HepG2 (cell line): ENCODE results near the gene PARS2. TPM values are rescaled to one million over a fixed set of nuclear protein-coding genes. Genes with fewer than 3 reads are reported as not detected.
A peak's percentile ranks its signal among the peaks of the same experiment; 100 is the strongest.

Experiments used
- ATM ChIP-seq: fragments of 450-650 bp; IDR thresholded peaks from 2 replicates; pipeline ENCODE4 v1.7.1; 2017; ENCODE audit warnings: mild to moderate bottlenecking, borderline replicate concordance
- GABPA ChIP-seq, 2 experiments: IDR thresholded peaks; 2 replicates each; pipeline ENCODE4 v1.6.1; 2011 to 2016; ENCODE audit warnings: low read depth in 2 of 2, low read length in 1 of 2, missing biosample characterization in 1 of 2, missing genetic modification characterization in 1 of 2
- IKZF1 ChIP-seq: fragments of 450-650 bp; IDR thresholded peaks from 2 replicates; pipeline ENCODE4 v1.7.1; 2016
- MBD4 ChIP-seq: IDR thresholded peaks from 2 replicates; pipeline ENCODE4 v1.6.1; 2012; ENCODE audit warnings: low read length, inconsistent platforms, borderline replicate concordance
- MXD4 ChIP-seq: IDR thresholded peaks from 2 replicates; pipeline ENCODE4 v1.6.1; 2016; ENCODE audit warnings: mild to moderate bottlenecking, missing biosample characterization, missing genetic modification reagents
- PATZ1 ChIP-seq: sonication (generic); formaldehyde crosslinking; IDR thresholded peaks from 2 replicates; pipeline ENCODE4 v1.4.0; 2020; ENCODE audit warnings: missing genetic modification reagents
- RXRB ChIP-seq: IDR thresholded peaks from 2 replicates; pipeline ENCODE4 v1.6.1; 2016; ENCODE audit warnings: borderline replicate concordance, missing genetic modification reagents, missing compliant biosample characterization
- ZBTB40 ChIP-seq, 2 experiments: fragments of 450-650 bp in 1 of 2; sonication (generic) in 1 of 2; formaldehyde crosslinking in 1 of 2; IDR thresholded peaks; 2 replicates each; pipeline versions ENCODE4 v1.6.1 to v1.8.0; 2016 to 2022; ENCODE audit warnings: antibody characterized with exemption in 1 of 2, mild to moderate bottlenecking in 1 of 2, missing genetic modification reagents in 1 of 2
- ZBTB8A ChIP-seq: sonication (generic); formaldehyde crosslinking; IDR thresholded peaks from 2 replicates; pipeline ENCODE4 v1.4.0; 2020; ENCODE audit warnings: mild to moderate bottlenecking, low read depth, missing genetic modification reagents, borderline replicate concordance
- ZNF136 ChIP-seq: sonication (generic); formaldehyde crosslinking; IDR thresholded peaks from 2 replicates; pipeline ENCODE4 v1.8.1; 2022; ENCODE audit warnings: low read depth, mild to moderate bottlenecking, moderate library complexity, missing genetic modification reagents
- ZNF451 ChIP-seq: sonication (generic); formaldehyde crosslinking; IDR thresholded peaks from 2 replicates; pipeline ENCODE4 v1.5.0; 2020; ENCODE audit warnings: mild to moderate bottlenecking, missing genetic modification reagents
- ZNF567 ChIP-seq: sonication (generic); formaldehyde crosslinking; IDR thresholded peaks from 2 replicates; pipeline ENCODE4 v1.8.1; 2023; ENCODE audit warnings: mild to moderate bottlenecking, missing genetic modification reagents, borderline replicate concordance
- ZNF574 ChIP-seq: sonication (generic); formaldehyde crosslinking; IDR thresholded peaks from 2 replicates; pipeline ENCODE4 v1.4.0; 2020; ENCODE audit warnings: missing genetic modification reagents
- ZSCAN22 ChIP-seq: sonication (generic); formaldehyde crosslinking; IDR thresholded peaks from 2 replicates; pipeline ENCODE4 v1.4.0; 2020; ENCODE audit warnings: mild to moderate bottlenecking, missing genetic modification reagents
- polyA plus RNA-seq, 8 experiments: library from polyadenylated mRNA; depleted of rRNA in 3 of 8; stranded (reverse) in 7 of 8; unstranded in 1 of 8; fragments of >200 nt; fragmentation: Illumina TruSeq in 4 of 8; extraction: Trizol in 4 of 8; gene quantifications; 2 replicates each; pipeline versions ENCODE4 v1.2.1 to v1.2.3, GENCODE V29; 2011 to 2016; ENCODE audit warnings: low read depth in 4 of 8, missing spikeins in 1 of 8, mixed read lengths in 1 of 8; ENCODE audit not compliant: insufficient read depth in 1 of 8
- total RNA-seq, 5 experiments: library from RNA; depleted of rRNA; stranded (reverse); fragments of >200 nt; fragmentation: Illumina TruSeq; extraction: Trizol; gene quantifications; 2 replicates each; pipeline ENCODE4 v1.2.3, GENCODE V29; 2016; ENCODE audit warnings: low read depth in 1 of 5

PARS2 gene
- total and polyA plus RNA-seq, 2 of the 13 experiments (the other 11 are each of a cell fraction or from before 2014, with no cell fraction given) = 2.4 to 4.6 TPM

- peak; percentile 71 for TF ChIP-seq ZBTB40 (IDR thresholded peaks at IDR 0.05)
- peak; percentile 66; the same call in 1 of the 2 replicates for TF ChIP-seq ZBTB40 (CRISPR knock-in tag; IDR thresholded peaks at IDR 0.05)
- peak; percentile 36; the same call in 1 of the 2 replicates for TF ChIP-seq PATZ1 (CRISPR knock-in tag)
- TF ChIP-seq GABPA (IDR thresholded peaks at IDR 0.05; ENCODE audit: low read depth, low read length) = peak; percentile 76
- TF ChIP-seq GABPA (CRISPR knock-in tag; IDR thresholded peaks at IDR 0.05; ENCODE audit: low read depth) = peak; percentile 97
- TF ChIP-seq MXD4 (CRISPR knock-in tag) = no peak
- TF ChIP-seq ZNF574 (CRISPR knock-in tag) = peak; percentile 99
- TF ChIP-seq ZNF136 (CRISPR knock-in tag) = no peak
- TF ChIP-seq ZBTB8A (CRISPR knock-in tag) = no peak
- TF ChIP-seq ZNF451 (CRISPR knock-in tag) = peak; percentile 56; the same call in 1 of the 2 replicates
- TF ChIP-seq IKZF1 = no peak
- TF ChIP-seq ZNF567 (CRISPR knock-in tag) = no peak
- TF ChIP-seq ATM = no peak
- no peak for TF ChIP-seq ZSCAN22
- TF ChIP-seq MBD4 = no peak
- peak; percentile 30; the same call in 1 of the 2 replicates for TF ChIP-seq RXRB (CRISPR knock-in tag)
These were observed at the start of gene PARS2 (continued) for GRCh38 chr1:54764133-54764921.
